ENCODE data around the gene TAOK1.
A peak's percentile ranks its signal among the peaks of the same experiment; 100 is the strongest.

The TAOK1 gene

DNA sequence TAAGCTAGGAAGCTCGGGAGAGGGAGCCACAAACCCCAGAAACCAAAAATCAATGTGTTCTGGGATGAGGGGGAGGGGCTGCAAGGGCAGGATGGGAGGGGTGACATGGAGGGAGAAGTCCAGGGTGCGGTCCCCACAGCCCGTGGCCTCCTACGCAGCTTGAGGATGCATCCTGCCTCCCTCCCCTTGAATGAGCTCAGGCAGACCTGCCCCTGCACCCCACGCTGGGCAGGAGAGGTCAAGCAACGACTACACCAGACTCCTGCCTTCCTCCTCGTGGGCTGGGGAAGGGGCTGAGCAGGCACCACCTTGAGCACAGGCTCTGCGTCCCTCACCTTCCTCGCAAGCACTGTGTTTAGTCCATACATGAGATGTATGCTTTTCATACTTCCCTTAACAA is 206.6 kb downstream of the TAOK1 start:
- no peak for DNase-seq

GRCh38 chr17:29597361-29598172 is 207.4 kb downstream of the TAOK1 start:
- peak; percentile 31 to 74 for DNase-seq
